ENCODE results near the gene ZNF627.

GRCh38 chr19:11558881-11559828 lies 38.1 kb upstream of the ZNF627 start, which contains the start of gene ELOF1:
- peak in 2 of 5 experiments; percentile 9 to 19 for TF ChIP-seq CTCF (IDR thresholded peaks at IDR 0.05)
- peak; percentile 61 to 85 for TF ChIP-seq POLR2A (IDR thresholded peaks at IDR 0.05)
- peak; percentile 96 to 98 for TF ChIP-seq EP300 (IDR thresholded peaks at IDR 0.05)

Measured in tibial nerve (tissue), 4 donors.